DND-41 (cell line): ENCODE measurements around the gene P2RY2.
A peak's percentile ranks its signal among the peaks of the same experiment; 100 is the strongest.

Experiments used
- ATAC-seq: fragments of 200-7000 bp; cut with Tn5 transposase; 3 replicates; pipeline ENCODE4 v1.9.1; 2021; ENCODE audit warnings: low read depth; ENCODE audit not compliant: insufficient read depth
- DNase-seq: peaks from one replicate; pipeline ENCODE4 v3.0.0-alpha.2; 2020
- H2AFZ ChIP-seq: 2 replicates; pipeline ENCODE4 v1.6.0; 2012; ENCODE audit warnings: low read depth, low read length
- H3K27ac ChIP-seq: 2 replicates; pipeline ENCODE4 v1.5.1; 2012; ENCODE audit warnings: low read length, inconsistent platforms
- H3K27me3 ChIP-seq: fragments of 200-600 bp; sonication (generic); 2 replicates; pipeline ENCODE4 v1.6.0; 2012; ENCODE audit warnings: low read length, mild to moderate bottlenecking, inconsistent platforms; ENCODE audit not compliant: insufficient read depth, poor library complexity
- H3K36me3 ChIP-seq: 2 replicates; pipeline ENCODE4 v1.5.1; 2012; ENCODE audit warnings: low read length, inconsistent platforms; ENCODE audit not compliant: insufficient read depth
- H3K4me1 ChIP-seq: 2 replicates; pipeline ENCODE4 v1.5.1; 2012; ENCODE audit warnings: mild to moderate bottlenecking, low read length; ENCODE audit not compliant: insufficient read depth
- H3K4me2 ChIP-seq: 2 replicates; pipeline ENCODE4 v1.6.0; 2012; ENCODE audit warnings: mild to moderate bottlenecking, moderate library complexity, low read length, inconsistent platforms; ENCODE audit not compliant: insufficient read depth
- H3K4me3 ChIP-seq, 2 experiments: fragments of 200-600 bp in 1 of 2; shearing (Covaris generic) in 1 of 2; 2 replicates each; pipeline ENCODE4 v1.5.1; 2012 to 2016; ENCODE audit warnings: inconsistent platforms in 2 of 2, low read length in 2 of 2, mild to moderate bottlenecking in 2 of 2, low read depth in 1 of 2, moderate library complexity in 1 of 2
- H3K79me2 ChIP-seq: 2 replicates; pipeline ENCODE4 v1.6.0; 2012; ENCODE audit warnings: low read length, inconsistent platforms; ENCODE audit not compliant: insufficient read depth
- H3K9ac ChIP-seq: 2 replicates; pipeline ENCODE4 v1.6.0; 2012; ENCODE audit warnings: low read depth, mild to moderate bottlenecking, inconsistent platforms, low read length, moderate library complexity
- H3K9me3 ChIP-seq: 2 replicates; pipeline ENCODE4 v1.5.1; 2012; ENCODE audit warnings: low read length, moderate library complexity, mild to moderate bottlenecking, inconsistent platforms; ENCODE audit not compliant: insufficient read depth, severe bottlenecking
- H4K20me1 ChIP-seq: 2 replicates; pipeline ENCODE4 v1.6.0; 2012; ENCODE audit warnings: low read length; ENCODE audit not compliant: insufficient read depth
- EZH2 ChIP-seq: IDR thresholded peaks from 3 replicates; pipeline ENCODE4 v1.6.1; 2012; ENCODE audit warnings: borderline replicate concordance, low read depth, mild to moderate bottlenecking, moderate library complexity, low read length, inconsistent platforms; ENCODE audit not compliant: severe bottlenecking
- TF ChIP-seq, protein P1 (sequence below): IDR thresholded peaks from 2 replicates; pipeline ENCODE4 v1.5.1; 2012; ENCODE audit warnings: borderline replicate concordance, low read length, moderate library complexity, mild to moderate bottlenecking; ENCODE audit not compliant: poor library complexity, severe bottlenecking; ENCODE audit errors: extremely low read depth

The P2RY2 gene

GRCh38 chr11:73221451-73221850, 3.4 kb downstream of the P2RY2 start:
- Histone ChIP-seq H3K79me2 (no peaks in the 10 kb centered on the region), H3K27ac (peak overlapping the region; percentile 29), H3K36me3 (no peaks in the 10 kb centered on the region), H3K4me3 (no peak overlapping the region), H3K9ac (no peak overlapping the region; the same call in 1 of the 2 replicates), H3K9me3 (no peaks in the 10 kb centered on the region), H2AFZ (0 out of 2 replicates have a peak overlapping the region, but pooled peaks have one; percentile 40), H3K4me1 (peaks cover 38% of the 10 kb centered on the region), H3K27me3 (no peaks in the 10 kb centered on the region), H3K4me2 (no peak overlapping the region), H4K20me1 (no peaks in the 10 kb centered on the region)
- TF ChIP-seq, protein P1, sequence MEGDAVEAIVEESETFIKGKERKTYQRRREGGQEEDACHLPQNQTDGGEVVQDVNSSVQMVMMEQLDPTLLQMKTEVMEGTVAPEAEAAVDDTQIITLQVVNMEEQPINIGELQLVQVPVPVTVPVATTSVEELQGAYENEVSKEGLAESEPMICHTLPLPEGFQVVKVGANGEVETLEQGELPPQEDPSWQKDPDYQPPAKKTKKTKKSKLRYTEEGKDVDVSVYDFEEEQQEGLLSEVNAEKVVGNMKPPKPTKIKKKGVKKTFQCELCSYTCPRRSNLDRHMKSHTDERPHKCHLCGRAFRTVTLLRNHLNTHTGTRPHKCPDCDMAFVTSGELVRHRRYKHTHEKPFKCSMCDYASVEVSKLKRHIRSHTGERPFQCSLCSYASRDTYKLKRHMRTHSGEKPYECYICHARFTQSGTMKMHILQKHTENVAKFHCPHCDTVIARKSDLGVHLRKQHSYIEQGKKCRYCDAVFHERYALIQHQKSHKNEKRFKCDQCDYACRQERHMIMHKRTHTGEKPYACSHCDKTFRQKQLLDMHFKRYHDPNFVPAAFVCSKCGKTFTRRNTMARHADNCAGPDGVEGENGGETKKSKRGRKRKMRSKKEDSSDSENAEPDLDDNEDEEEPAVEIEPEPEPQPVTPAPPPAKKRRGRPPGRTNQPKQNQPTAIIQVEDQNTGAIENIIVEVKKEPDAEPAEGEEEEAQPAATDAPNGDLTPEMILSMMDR: no peak
- TF ChIP-seq EZH2: no peak
- DNase-seq: peak; percentile 74
- ATAC-seq: peak; percentile 79

GRCh38 chr11:73221996-73222395, 3.9 kb downstream of the P2RY2 start:
- Histone ChIP-seq H3K4me3 (no peak overlapping the region), H3K27me3 (no peaks in the 10 kb centered on the region), H4K20me1 (no peaks in the 10 kb centered on the region), H3K36me3 (no peaks in the 10 kb centered on the region), H3K4me1 (peaks cover 38% of the 10 kb centered on the region), H3K79me2 (no peaks in the 10 kb centered on the region), H3K27ac (peak overlapping the region; percentile 29; the same call in 1 of the 2 replicates), H3K4me2 (no peak overlapping the region), H3K9ac (no peak overlapping the region; the same call in 1 of the 2 replicates), H3K9me3 (no peaks in the 10 kb centered on the region), H2AFZ (no peak overlapping the region)
- no peak for TF ChIP-seq EZH2
- TF ChIP-seq, protein P1: no peak
- ATAC-seq (no peak), DNase-seq (no peak)

- no peaks in the 10 kb centered on the region for H3K79me2 ChIP-seq
- H3K4me2 ChIP-seq: no peak overlapping the region
- no peaks in the 10 kb centered on the region for H4K20me1 ChIP-seq
- ATAC-seq (peak; percentile 24; the same call in 2 of the 3 replicates), DNase-seq (peak; percentile 30)
- H3K27ac ChIP-seq: no peak overlapping the region
- no peaks in the 10 kb centered on the region for H3K36me3 ChIP-seq
- H3K27me3 ChIP-seq: no peaks in the 10 kb centered on the region
- H3K9ac ChIP-seq: no peak overlapping the region
- TF ChIP-seq, protein P1: no peak
- no peak for TF ChIP-seq EZH2
- peaks cover 38% of the 10 kb centered on the region for H3K4me1 ChIP-seq
- no peaks in the 10 kb centered on the region for H3K9me3 ChIP-seq
- no peak overlapping the region for H2AFZ ChIP-seq
- no peak overlapping the region for H3K4me3 ChIP-seq
Observed at GRCh38 chr11:73223998-73224730, 6.1 kb downstream of the P2RY2 start.
